IMR-90 (cell line): Measurements from ENCODE around the gene MB21D2. TPM values are rescaled to one million over a fixed set of nuclear protein-coding genes. Genes with fewer than 3 reads are reported as not detected.

ENCODE experiments used
- ATAC-seq: fragments of 200-7000 bp; cut with Tn5 transposase; 2 replicates; pipeline ENCODE4 v1.9.1; 2020; ENCODE audit warnings: low read depth, mild to moderate bottlenecking, moderate library complexity
- BruUV-seq: library from RNA; stranded (reverse); fragments of 400-500 nt; replicated peaks from 2 replicates; lab custom pipeline; 2021; lab: Mats Ljungman, UMichigan
- CTCF ChIA-PET: fragments of 300-600 bp; formaldehyde crosslinking; extraction: SDS; loops from one replicate; lab custom pipeline; 2021; ENCODE audit warnings: antibody characterized with exemption; lab: Yijun Ruan, JAX
- POLR2A ChIA-PET: fragments of 300-600 bp; sonication (Branson Sonifier 250); formaldehyde crosslinking; loops from one replicate; lab custom pipeline; 2022; ENCODE audit warnings: antibody characterized with exemption; ENCODE audit not compliant: unreplicated experiment; lab: Charles Lee
- DNase-seq: peaks from one replicate; pipeline ENCODE4 v3.0.0; 2013
- H2AFZ ChIP-seq: replicated peaks from 2 replicates; pipeline ENCODE3; 2013; ENCODE audit warnings: low read length, mild to moderate bottlenecking; ENCODE audit not compliant: poor library complexity
- H2AK5ac ChIP-seq: 2 replicates; pipeline ENCODE4 v1.6.1; 2013; ENCODE audit warnings: low read depth, low read length, inconsistent platforms
- H2AK9ac ChIP-seq: replicated peaks from 2 replicates; pipeline ENCODE3; 2013; ENCODE audit warnings: mild to moderate bottlenecking, low read depth, low read length, moderate library complexity; ENCODE audit not compliant: poor library complexity
- H2BK120ac ChIP-seq: 2 replicates; pipeline ENCODE4 v1.6.1; 2013; ENCODE audit warnings: low read depth, low read length, inconsistent platforms
- H2BK15ac ChIP-seq: 3 replicates; pipeline ENCODE4 v1.6.1; 2013; ENCODE audit warnings: low read depth, low read length, inconsistent platforms
- H2BK20ac ChIP-seq: 2 replicates; pipeline ENCODE4 v1.6.1; 2013; ENCODE audit warnings: low read depth, mild to moderate bottlenecking, inconsistent platforms, low read length, moderate library complexity
- H2BK5ac ChIP-seq: 2 replicates; pipeline ENCODE4 v1.6.1; 2013; ENCODE audit warnings: mild to moderate bottlenecking, low read depth, low read length, inconsistent platforms; ENCODE audit not compliant: poor library complexity, severe bottlenecking
- H3K14ac ChIP-seq: replicated peaks from 2 replicates; pipeline ENCODE4 v1.6.1; 2013; ENCODE audit warnings: low read depth, low read length, inconsistent platforms
- H3K18ac ChIP-seq: 2 replicates; pipeline ENCODE4 v1.6.1; 2013; ENCODE audit warnings: low read depth, low read length, control low read depth
- H3K23ac ChIP-seq: 2 replicates; pipeline ENCODE4 v1.6.1; 2013; ENCODE audit warnings: low read depth, low read length, inconsistent platforms
- H3K27ac ChIP-seq: 2 replicates; pipeline ENCODE4 v1.5.1; 2013; ENCODE audit warnings: mild to moderate bottlenecking, control low read depth, low read length; ENCODE audit not compliant: insufficient read depth
- H3K27me3 ChIP-seq: 2 replicates; pipeline ENCODE4 v1.6.1; 2013; ENCODE audit warnings: low read length; ENCODE audit not compliant: control insufficient read depth, insufficient read depth
- H3K36me3 ChIP-seq: 2 replicates; pipeline ENCODE4 v1.6.1; 2013; ENCODE audit warnings: low read length, mixed read lengths; ENCODE audit not compliant: control insufficient read depth, insufficient read depth
- H3K4ac ChIP-seq: 2 replicates; pipeline ENCODE4 v1.6.1; 2013; ENCODE audit warnings: low read depth, low read length, inconsistent platforms
- H3K4me1 ChIP-seq: 2 replicates; pipeline ENCODE4 v1.6.1; 2013; ENCODE audit warnings: low read length, mixed read lengths; ENCODE audit not compliant: control insufficient read depth, insufficient read depth
- H3K4me2 ChIP-seq: 2 replicates; pipeline ENCODE4 v1.6.1; 2013; ENCODE audit warnings: low read depth, mild to moderate bottlenecking, control low read depth, low read length, moderate library complexity
- H3K4me3 ChIP-seq: 2 replicates; pipeline ENCODE4 v1.5.1; 2013; ENCODE audit warnings: low read depth, mild to moderate bottlenecking, control low read depth, low read length, moderate library complexity; ENCODE audit not compliant: insufficient read depth
- H3K56ac ChIP-seq: 2 replicates; pipeline ENCODE4 v1.6.1; 2013; ENCODE audit warnings: low read length, inconsistent platforms; ENCODE audit not compliant: insufficient read depth; ENCODE audit errors: extremely low read depth
- H3K79me1 ChIP-seq, 2 experiments: 2 replicates each; pipeline ENCODE4 v1.6.1; 2013; ENCODE audit warnings: low read length in 2 of 2, inconsistent platforms in 1 of 2, low read depth in 1 of 2
- H3K9ac ChIP-seq: 2 replicates; pipeline ENCODE4 v1.6.1; 2013; ENCODE audit warnings: low read depth, low read length, control low read depth
- H3K9me1 ChIP-seq: 2 replicates; pipeline ENCODE4 v1.6.1; 2013; ENCODE audit warnings: low read length, inconsistent platforms; ENCODE audit not compliant: insufficient read depth
- H3K9me3 ChIP-seq: 2 replicates; pipeline ENCODE4 v1.6.1; 2013; ENCODE audit warnings: low read length; ENCODE audit not compliant: control insufficient read depth, insufficient read depth
- H4K20me1 ChIP-seq: 2 replicates; pipeline ENCODE4 v1.6.1; 2013; ENCODE audit warnings: low read length, inconsistent platforms; ENCODE audit not compliant: insufficient read depth
- H4K5ac ChIP-seq: 2 replicates; pipeline ENCODE4 v1.6.1; 2013; ENCODE audit warnings: mild to moderate bottlenecking, low read depth, low read length, control low read depth
- H4K8ac ChIP-seq, 2 experiments: 2 replicates each; pipeline ENCODE4 v1.6.1; 2013; ENCODE audit warnings: low read depth in 2 of 2, low read length in 2 of 2, control low read depth in 1 of 2, inconsistent platforms in 1 of 2
- H4K91ac ChIP-seq: 2 replicates; pipeline ENCODE4 v1.6.1; 2013; ENCODE audit warnings: low read depth, low read length, inconsistent platforms; ENCODE audit not compliant: insufficient read depth
- CHD1 ChIP-seq: IDR thresholded peaks from 2 replicates; pipeline ENCODE4 v1.6.1; 2012; ENCODE audit warnings: low read depth, low read length, improper control_type of control experiment
- MXI1 ChIP-seq: IDR thresholded peaks from 2 replicates; pipeline ENCODE4 v1.6.1; 2012; ENCODE audit warnings: low read depth, mild to moderate bottlenecking, low read length, moderate library complexity, borderline replicate concordance
- RCOR1 ChIP-seq: IDR thresholded peaks from 2 replicates; pipeline ENCODE4 v1.6.1; 2012; ENCODE audit warnings: mild to moderate bottlenecking, low read length, improper control_type of control experiment; ENCODE audit not compliant: insufficient replicate concordance
- RFX5 ChIP-seq: IDR thresholded peaks from 2 replicates; pipeline ENCODE4 v1.8.0; 2012; ENCODE audit warnings: low read depth, mild to moderate bottlenecking, low read length, moderate library complexity
- USF2 ChIP-seq: fragments of 150-350 bp; IDR thresholded peaks from 2 replicates; pipeline ENCODE4 v1.6.1; 2017; ENCODE audit warnings: mild to moderate bottlenecking, antibody characterized with exemption, low read length, low read depth
- WGBS, 2 experiments: methylation state at CpG; one replicate each; pipeline versions ENCODE4 v1.1.5 to v1.1.7; 2013; ENCODE audit warnings: missing lambda C conversion rate in 2 of 2; ENCODE audit not compliant: insufficient read length in 1 of 2; ENCODE audit errors: extremely low coverage in 2 of 2; 5-methylcytosine and 5-hydroxymethylcytosine counted together
- dilution Hi-C: fragments of 300-500 bp; cut with HindIII; formaldehyde crosslinking; loops from one replicate; pipeline ENCODE4 v1.14.3; 2018; ENCODE audit warnings: low sequenced_read_pairs; ENCODE audit not compliant: unreplicated experiment
- in situ Hi-C: fragments of 300-500 bp; cut with MboI; formaldehyde crosslinking; loops from 3 replicates; pipeline ENCODE4 v1.14.3; 2019; ENCODE audit warnings: low sequenced_read_pairs, inconsistent platforms, mixed read lengths
- intact Hi-C: fragments of 100-400 bp; cut with micrococcal nuclease; formaldehyde crosslinking; loops from 2 replicates; pipeline ENCODE4 v1.10.0; 2022
- polyA plus RNA-seq, 3 experiments: library from polyadenylated mRNA; depleted of rRNA; stranded (reverse); fragments of >200 nt; gene quantifications; 2 replicates each; pipeline ENCODE4 v1.2.3, GENCODE V29; 2012; ENCODE audit warnings: low replicate concordance in 1 of 3
- total RNA-seq: library from RNA; depleted of rRNA; stranded (reverse); fragments of >200 nt; gene quantifications from 2 replicates; pipeline ENCODE4 v1.2.3, GENCODE V29; 2012

The MB21D2 gene
- total and polyA plus RNA-seq, 2 of the 4 experiments (the other 2 are of a cell fraction): 13.6 to 44.8 TPM

DNA sequence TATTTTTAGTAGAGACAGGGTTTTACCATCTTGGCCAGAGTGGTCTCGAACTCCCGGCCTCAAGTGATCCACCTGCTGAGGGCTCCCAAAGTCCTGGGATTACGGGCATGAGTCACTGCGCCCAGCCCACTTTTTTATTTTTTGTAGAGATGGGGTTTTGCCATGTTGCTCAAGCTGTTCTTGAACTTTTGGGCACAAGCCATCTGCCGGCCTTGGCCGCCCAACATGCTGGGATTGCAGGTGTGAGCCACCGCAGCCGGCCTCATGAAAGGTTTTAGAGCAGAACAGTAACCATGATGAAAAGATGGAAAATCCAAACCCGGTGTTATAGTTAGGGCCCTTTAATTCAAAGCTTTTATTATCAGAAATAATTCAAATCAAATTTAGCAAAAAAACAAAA is 15.6 kb upstream of the MB21D2 start:
- Histone ChIP-seq H2AFZ (no peak overlapping the region), H4K91ac (no peak overlapping the region), H2BK20ac (no peak overlapping the region), H3K4me2 (no peak overlapping the region), H4K20me1 (no peaks in the 10 kb centered on the region), H3K36me3 (no peaks in the 10 kb centered on the region), H4K8ac (no peak overlapping the region), H2BK120ac (no peak overlapping the region), H3K4ac (no peak overlapping the region), H2BK15ac (no peak overlapping the region), H4K5ac (no peak overlapping the region), H2AK5ac (no peak overlapping the region), H3K79me1 (no peaks in the 10 kb centered on the region), H3K9me3 (no peaks in the 10 kb centered on the region), H3K9me1 (peaks cover 6% of the 10 kb centered on the region; the same call in 1 of the 2 replicates), H2AK9ac (no peak overlapping the region), H3K4me3 (no peak overlapping the region), H2BK5ac (no peak overlapping the region), H3K56ac (no peak overlapping the region), H3K18ac (no peak overlapping the region), H3K9ac (no peak overlapping the region), H3K14ac (no peak overlapping the region), H3K23ac (no peak overlapping the region), H3K27ac (no peak overlapping the region), H3K4me1 (peaks cover 10% of the 10 kb centered on the region), H3K27me3 (no peaks in the 10 kb centered on the region)
- 100% methylated on average over 4 of the region's 9 CpGs; no CpG with 5 or more reads in 1 of the 2 experiments for WGBS, 2 experiments
- dilution Hi-C loops (no loop called here), in situ Hi-C loops (no loop called here), intact Hi-C loops (no loop called here)
- ATAC-seq (no peak), DNase-seq (no peak)
- no TSS peak for BruUV-seq
- ChIA-PET POLR2A (no interaction called here), CTCF (no interaction called here)
- TF ChIP-seq USF2 (no peak), RFX5 (no peak), MXI1 (no peak), RCOR1 (no peak), CHD1 (no peak)
